ENCODE measurements around the gene SPIRE1. TPM values are rescaled to one million over a fixed set of nuclear protein-coding genes. Genes with fewer than 3 reads are reported as not detected.

The SPIRE1 gene
- total RNA-seq, 1 donor from 2014 or later: 34.9 TPM

DNA sequence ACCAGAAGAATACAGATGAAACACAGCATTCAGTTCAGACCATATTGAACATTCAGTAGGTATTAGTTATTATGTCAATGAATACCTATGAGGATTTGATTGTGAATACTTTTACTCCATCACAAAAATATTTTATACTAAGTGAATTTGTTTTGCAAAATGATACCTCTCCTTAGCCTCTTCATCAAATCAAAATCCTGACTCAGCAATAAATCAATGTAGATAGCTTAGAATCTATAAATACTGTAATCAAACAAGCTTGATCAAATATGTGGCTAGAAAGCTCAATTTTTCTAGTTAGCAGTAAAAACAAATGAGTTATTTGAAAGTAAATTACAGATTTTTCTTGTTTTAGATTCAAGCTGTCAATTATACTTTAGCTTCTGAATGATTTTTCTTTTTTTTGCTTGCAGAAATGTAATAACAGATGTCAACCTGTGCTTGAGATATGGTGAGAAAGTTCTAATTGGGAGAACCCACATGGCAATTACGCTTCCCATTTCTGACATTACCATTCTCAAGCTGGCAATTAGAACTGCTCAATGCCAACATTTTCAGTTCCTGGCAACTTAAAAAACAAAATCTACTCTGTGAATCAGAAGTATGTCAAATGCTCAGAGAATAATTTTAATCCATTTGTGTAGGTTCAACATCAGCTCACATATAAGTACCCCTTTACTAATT, 140.6 kb downstream of the SPIRE1 start:
- Mint-ChIP-seq H3K4me1 (peaks cover 19% of the 10 kb centered on the region), H3K27ac (ENCODE audit: unreplicated experiment) (no peak overlapping the region), H3K4me3 (no peak overlapping the region), H3K9me3 (no peaks in the 10 kb centered on the region), H3K27me3 (ENCODE audit: low read depth) (no peaks in the 10 kb centered on the region), H3K36me3 (ENCODE audit: low read depth) (peaks cover 13% of the 10 kb centered on the region)
- DNase-seq (ENCODE audit: low read depth, low spot score): no peak
- TF ChIP-seq, protein P1, sequence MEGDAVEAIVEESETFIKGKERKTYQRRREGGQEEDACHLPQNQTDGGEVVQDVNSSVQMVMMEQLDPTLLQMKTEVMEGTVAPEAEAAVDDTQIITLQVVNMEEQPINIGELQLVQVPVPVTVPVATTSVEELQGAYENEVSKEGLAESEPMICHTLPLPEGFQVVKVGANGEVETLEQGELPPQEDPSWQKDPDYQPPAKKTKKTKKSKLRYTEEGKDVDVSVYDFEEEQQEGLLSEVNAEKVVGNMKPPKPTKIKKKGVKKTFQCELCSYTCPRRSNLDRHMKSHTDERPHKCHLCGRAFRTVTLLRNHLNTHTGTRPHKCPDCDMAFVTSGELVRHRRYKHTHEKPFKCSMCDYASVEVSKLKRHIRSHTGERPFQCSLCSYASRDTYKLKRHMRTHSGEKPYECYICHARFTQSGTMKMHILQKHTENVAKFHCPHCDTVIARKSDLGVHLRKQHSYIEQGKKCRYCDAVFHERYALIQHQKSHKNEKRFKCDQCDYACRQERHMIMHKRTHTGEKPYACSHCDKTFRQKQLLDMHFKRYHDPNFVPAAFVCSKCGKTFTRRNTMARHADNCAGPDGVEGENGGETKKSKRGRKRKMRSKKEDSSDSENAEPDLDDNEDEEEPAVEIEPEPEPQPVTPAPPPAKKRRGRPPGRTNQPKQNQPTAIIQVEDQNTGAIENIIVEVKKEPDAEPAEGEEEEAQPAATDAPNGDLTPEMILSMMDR (conservative IDR thresholded peaks at IDR 0.05): no peak

DNA sequence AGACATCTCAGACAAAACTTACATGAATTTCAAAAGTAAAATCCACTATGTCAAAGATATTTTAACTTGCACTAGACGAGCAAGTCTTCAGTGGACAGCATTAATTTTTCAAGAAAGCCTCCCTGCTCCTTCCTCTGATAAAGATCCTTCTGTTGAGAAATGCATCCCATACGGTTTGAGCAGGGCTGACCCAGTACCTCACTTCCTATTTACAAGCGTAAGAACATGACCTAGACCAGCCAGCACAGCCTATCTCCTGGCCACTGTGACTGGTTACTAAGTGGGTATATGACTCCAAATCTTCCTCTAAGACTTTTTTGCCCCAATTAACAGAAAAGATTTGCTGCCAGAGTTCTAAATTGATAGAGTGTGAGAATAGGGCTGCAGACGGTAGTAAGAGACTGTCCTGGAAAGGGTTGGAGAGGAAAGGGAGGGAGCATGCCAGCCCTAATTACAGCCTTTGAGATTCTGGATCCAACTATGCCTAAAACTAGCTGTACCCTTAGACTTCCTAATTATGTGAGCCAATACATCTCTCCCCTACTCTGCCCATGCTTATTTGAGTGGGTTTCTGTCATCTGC, 141.8 kb downstream of the SPIRE1 start:
- Mint-ChIP-seq H3K27ac (ENCODE audit: unreplicated experiment) (no peak overlapping the region), H3K36me3 (ENCODE audit: low read depth) (peaks cover 13% of the 10 kb centered on the region), H3K4me3 (no peak overlapping the region), H3K27me3 (ENCODE audit: low read depth) (no peaks in the 10 kb centered on the region), H3K4me1 (peaks cover 13% of the 10 kb centered on the region), H3K9me3 (no peaks in the 10 kb centered on the region)
- TF ChIP-seq, protein P1 (conservative IDR thresholded peaks at IDR 0.05): no peak
- DNase-seq (ENCODE audit: low read depth, low spot score): no peak

DNA sequence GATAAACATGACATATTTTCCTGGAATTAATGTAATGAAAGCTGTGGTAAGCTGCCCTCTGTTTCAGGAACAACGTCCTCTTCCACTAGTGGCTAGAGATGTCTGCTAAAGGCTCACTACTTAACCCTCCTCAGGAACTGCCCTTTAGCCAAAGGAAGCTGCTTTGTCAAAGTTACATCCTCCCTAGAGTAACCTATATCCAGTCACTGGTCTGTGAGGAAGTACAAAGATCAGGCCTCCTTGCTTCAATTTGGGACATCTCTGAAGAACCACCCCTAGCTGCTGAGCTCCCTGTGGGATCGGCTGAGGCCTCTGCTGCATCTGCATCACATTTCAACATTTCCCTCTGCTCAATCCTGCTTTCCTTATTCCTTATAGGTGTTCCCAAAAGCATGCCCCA, 142.4 kb downstream of the SPIRE1 start:
- H3K27ac Mint-ChIP-seq (ENCODE audit: unreplicated experiment): peak overlapping the region; percentile 78
- H3K4me3 Mint-ChIP-seq: no peak overlapping the region

DNA sequence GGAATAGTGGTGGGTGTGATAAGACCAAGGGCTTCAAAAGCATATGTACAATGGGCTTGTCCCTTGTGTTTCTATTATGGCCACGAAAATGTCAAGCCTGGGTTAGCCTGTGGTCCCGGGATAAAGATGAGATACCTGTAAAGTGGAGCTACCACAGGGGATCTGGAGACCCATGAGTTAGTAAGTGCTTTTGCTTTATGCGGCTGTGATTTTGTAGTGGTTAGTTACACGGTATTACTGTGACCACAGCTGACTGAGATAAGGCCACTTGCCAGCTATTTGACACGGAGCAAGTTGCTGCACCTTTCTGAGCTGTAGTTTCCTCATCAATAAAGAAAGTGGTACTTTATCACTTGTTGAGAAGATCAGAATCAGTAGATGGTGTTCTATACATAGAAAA, 150.9 kb downstream of the SPIRE1 start:
- H3K4me1 Mint-ChIP-seq: no peaks in the 10 kb centered on the region

More for the DNA sequence above, 142.4 kb downstream of the SPIRE1 start:
- Mint-ChIP-seq H3K9me3 (peaks cover 4% of the 10 kb centered on the region), H3K4me1 (peaks cover 8% of the 10 kb centered on the region), H3K27me3 (ENCODE audit: low read depth) (no peaks in the 10 kb centered on the region), H3K36me3 (ENCODE audit: low read depth) (peaks cover 19% of the 10 kb centered on the region)
- TF ChIP-seq, protein P1 (conservative IDR thresholded peaks at IDR 0.05): no peak
- no peak for DNase-seq (ENCODE audit: low read depth, low spot score)

DNA sequence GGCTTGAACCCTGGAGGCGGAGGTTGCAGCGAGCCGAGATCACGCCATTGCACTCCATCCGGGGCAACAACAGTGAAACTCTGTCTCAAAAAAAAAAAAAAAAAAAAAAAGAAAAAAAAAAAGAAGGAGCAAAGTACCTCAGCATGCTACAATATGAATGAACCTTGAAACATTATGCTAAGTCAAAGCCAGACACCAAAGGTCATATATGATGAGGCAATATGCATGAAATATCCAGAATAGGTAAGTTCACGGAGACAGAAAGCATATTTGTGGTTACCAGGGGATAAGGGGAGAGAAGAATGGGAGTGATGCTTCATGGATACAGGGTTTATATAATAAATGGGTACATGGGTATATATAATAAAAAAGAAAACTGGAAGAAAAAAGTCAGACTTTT, 156.9 kb downstream of the SPIRE1 start:
- TF ChIP-seq, protein P1 (conservative IDR thresholded peaks at IDR 0.05): no peak
- Mint-ChIP-seq H3K27ac (ENCODE audit: unreplicated experiment) (no peak overlapping the region), H3K27me3 (ENCODE audit: low read depth) (no peaks in the 10 kb centered on the region), H3K36me3 (ENCODE audit: low read depth) (peaks cover 8% of the 10 kb centered on the region), H3K9me3 (no peaks in the 10 kb centered on the region), H3K4me1 (no peaks in the 10 kb centered on the region), H3K4me3 (no peak overlapping the region)
- no peak for DNase-seq (ENCODE audit: low read depth, low spot score)

More for the DNA sequence above, 150.9 kb downstream of the SPIRE1 start:
- no peak for DNase-seq (ENCODE audit: low read depth, low spot score)
- TF ChIP-seq, protein P1 (conservative IDR thresholded peaks at IDR 0.05): no peak
- Mint-ChIP-seq H3K9me3 (peaks cover 4% of the 10 kb centered on the region), H3K4me3 (no peak overlapping the region), H3K27ac (ENCODE audit: unreplicated experiment) (no peak overlapping the region), H3K27me3 (ENCODE audit: low read depth) (no peaks in the 10 kb centered on the region), H3K36me3 (ENCODE audit: low read depth) (peaks cover 24% of the 10 kb centered on the region)
